Smooth muscle cell (in vitro differentiated cells): ENCODE measurements around the gene TUBA8. TPM values are rescaled to one million over a fixed set of nuclear protein-coding genes. Genes with fewer than 3 reads are reported as not detected.

ENCODE experiments used
- DNase-seq: peaks from one replicate; lab custom pipeline; 2025; ENCODE audit not compliant: unreplicated experiment; lab: John Stamatoyannopoulos, UW
- H2AFZ ChIP-seq: fragments of 200-600 bp; sonication (generic); 2 replicates; pipeline ENCODE4 v1.6.0; 2016; ENCODE audit warnings: antibody characterized with exemption, low read depth, mild to moderate bottlenecking
- H3F3A ChIP-seq: fragments of 200-600 bp; sonication (generic); 2 replicates; pipeline ENCODE4 v1.6.0; 2017; ENCODE audit warnings: antibody characterized with exemption, low read depth
- H3K27ac ChIP-seq: fragments of 200-600 bp; sonication (generic); 2 replicates; pipeline ENCODE4 v1.5.1; 2016; ENCODE audit warnings: low read depth, mild to moderate bottlenecking
- H3K27me3 ChIP-seq: fragments of 200-600 bp; sonication (generic); 2 replicates; pipeline ENCODE4 v1.6.1; 2016; ENCODE audit warnings: low read depth, mild to moderate bottlenecking
- H3K36me3 ChIP-seq: fragments of 200-600 bp; sonication (generic); 2 replicates; pipeline ENCODE4 v1.5.1; 2016; ENCODE audit warnings: low read depth
- H3K4me1 ChIP-seq: fragments of 200-600 bp; sonication (generic); 2 replicates; pipeline ENCODE4 v1.5.1; 2016; ENCODE audit warnings: low read depth
- H3K4me2 ChIP-seq: fragments of 200-600 bp; sonication (generic); 2 replicates; pipeline ENCODE4 v1.6.0; 2016; ENCODE audit warnings: mild to moderate bottlenecking
- H3K4me3 ChIP-seq: fragments of 200-600 bp; sonication (generic); 2 replicates; pipeline ENCODE4 v1.5.1; 2016; ENCODE audit warnings: mild to moderate bottlenecking
- H3K79me2 ChIP-seq: fragments of 200-600 bp; sonication (generic); 2 replicates; pipeline ENCODE4 v1.6.0; 2016; ENCODE audit warnings: low read depth, mild to moderate bottlenecking
- H3K9ac ChIP-seq: fragments of 200-600 bp; sonication (generic); 2 replicates; pipeline ENCODE4 v1.6.0; 2016; ENCODE audit warnings: low read depth
- H3K9me3 ChIP-seq: fragments of 200-600 bp; sonication (generic); replicated peaks from 2 replicates; pipeline ENCODE4 v1.5.1; 2016; ENCODE audit warnings: low read depth
- H4K20me1 ChIP-seq: fragments of 200-600 bp; sonication (generic); 2 replicates; pipeline ENCODE4 v1.6.0; 2016; ENCODE audit warnings: low read depth
- WGBS: methylation state at CpG from one replicate; pipeline ENCODE4 v1.1.7; 2016; ENCODE audit warnings: low lambda C conversion rate; 5-methylcytosine and 5-hydroxymethylcytosine counted together
- polyA plus RNA-seq: library from polyadenylated mRNA; unstranded; fragments of >200 nt; fragmentation: Nextera tagmentation; extraction: Ambion mirVana; gene quantifications from 2 replicates; pipeline ENCODE4 v1.2.1, GENCODE V29; 2016
- total RNA-seq: library from RNA; depleted of rRNA; stranded (reverse); fragments of >200 nt; gene quantifications from 2 replicates; pipeline ENCODE4 v1.2.3, GENCODE V29; 2014
- TF ChIP-seq, protein P1 (sequence below): fragments of 200-600 bp; sonication (generic); IDR thresholded peaks from 2 replicates; pipeline ENCODE4 v1.5.1; 2017; ENCODE audit warnings: borderline replicate concordance, mild to moderate bottlenecking, antibody characterized with exemption; ENCODE audit not compliant: insufficient read depth, poor library complexity, severe bottlenecking

Gene TUBA8
- total and polyA plus RNA-seq, 2 experiments from 2014 or later = 0.40 to 0.55 TPM

DNA sequence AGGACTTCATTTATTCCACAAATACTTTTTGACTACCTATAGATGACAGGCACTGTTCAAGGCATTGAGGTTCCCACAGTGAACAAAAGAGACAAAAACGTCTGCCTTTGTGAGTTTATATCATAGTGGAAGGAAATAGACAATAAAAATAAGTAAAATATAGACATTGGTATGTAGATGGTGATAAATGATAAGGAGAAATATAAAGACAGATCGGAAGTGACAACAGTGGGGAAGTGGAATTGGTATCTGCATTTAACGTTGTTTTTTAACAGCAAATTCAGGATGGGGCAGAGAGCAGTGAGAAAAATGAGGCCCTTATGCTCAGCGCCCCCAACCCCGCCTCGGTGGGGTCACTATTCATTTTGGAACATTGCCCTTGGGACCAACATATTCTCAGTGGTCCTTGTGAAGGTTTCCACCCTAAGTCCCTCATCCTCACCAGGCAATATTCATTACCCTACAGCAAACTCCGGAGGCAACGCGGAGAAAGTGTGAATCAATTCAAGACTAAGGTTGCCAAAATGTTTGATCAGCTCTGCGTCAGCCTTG, 33.4 kb upstream of the TUBA8 start:
- H3K4me1 ChIP-seq = peaks cover 12% of the 10 kb centered on the region
- peak overlapping the region; percentile 59 for H3K9ac ChIP-seq
- peaks cover 13% of the 10 kb centered on the region for H3K79me2 ChIP-seq
- no peaks in the 10 kb centered on the region for H3F3A ChIP-seq
- peak overlapping the region; percentile 97 for H3K4me2 ChIP-seq
- no peaks in the 10 kb centered on the region for H3K27me3 ChIP-seq
- H3K4me3 ChIP-seq = peak overlapping the region; percentile 66
- TF ChIP-seq, protein P1, sequence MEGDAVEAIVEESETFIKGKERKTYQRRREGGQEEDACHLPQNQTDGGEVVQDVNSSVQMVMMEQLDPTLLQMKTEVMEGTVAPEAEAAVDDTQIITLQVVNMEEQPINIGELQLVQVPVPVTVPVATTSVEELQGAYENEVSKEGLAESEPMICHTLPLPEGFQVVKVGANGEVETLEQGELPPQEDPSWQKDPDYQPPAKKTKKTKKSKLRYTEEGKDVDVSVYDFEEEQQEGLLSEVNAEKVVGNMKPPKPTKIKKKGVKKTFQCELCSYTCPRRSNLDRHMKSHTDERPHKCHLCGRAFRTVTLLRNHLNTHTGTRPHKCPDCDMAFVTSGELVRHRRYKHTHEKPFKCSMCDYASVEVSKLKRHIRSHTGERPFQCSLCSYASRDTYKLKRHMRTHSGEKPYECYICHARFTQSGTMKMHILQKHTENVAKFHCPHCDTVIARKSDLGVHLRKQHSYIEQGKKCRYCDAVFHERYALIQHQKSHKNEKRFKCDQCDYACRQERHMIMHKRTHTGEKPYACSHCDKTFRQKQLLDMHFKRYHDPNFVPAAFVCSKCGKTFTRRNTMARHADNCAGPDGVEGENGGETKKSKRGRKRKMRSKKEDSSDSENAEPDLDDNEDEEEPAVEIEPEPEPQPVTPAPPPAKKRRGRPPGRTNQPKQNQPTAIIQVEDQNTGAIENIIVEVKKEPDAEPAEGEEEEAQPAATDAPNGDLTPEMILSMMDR = no peak
- peak overlapping the region; percentile 87 for H2AFZ ChIP-seq
- 33% methylated on average over 10 of the region's 10 CpGs for WGBS
- no peak overlapping the region for H3K27ac ChIP-seq
- peaks cover 6% of the 10 kb centered on the region for H4K20me1 ChIP-seq
- DNase-seq = no peak
- H3K9me3 ChIP-seq = no peaks in the 10 kb centered on the region
- H3K36me3 ChIP-seq = peaks cover 4% of the 10 kb centered on the region

DNA sequence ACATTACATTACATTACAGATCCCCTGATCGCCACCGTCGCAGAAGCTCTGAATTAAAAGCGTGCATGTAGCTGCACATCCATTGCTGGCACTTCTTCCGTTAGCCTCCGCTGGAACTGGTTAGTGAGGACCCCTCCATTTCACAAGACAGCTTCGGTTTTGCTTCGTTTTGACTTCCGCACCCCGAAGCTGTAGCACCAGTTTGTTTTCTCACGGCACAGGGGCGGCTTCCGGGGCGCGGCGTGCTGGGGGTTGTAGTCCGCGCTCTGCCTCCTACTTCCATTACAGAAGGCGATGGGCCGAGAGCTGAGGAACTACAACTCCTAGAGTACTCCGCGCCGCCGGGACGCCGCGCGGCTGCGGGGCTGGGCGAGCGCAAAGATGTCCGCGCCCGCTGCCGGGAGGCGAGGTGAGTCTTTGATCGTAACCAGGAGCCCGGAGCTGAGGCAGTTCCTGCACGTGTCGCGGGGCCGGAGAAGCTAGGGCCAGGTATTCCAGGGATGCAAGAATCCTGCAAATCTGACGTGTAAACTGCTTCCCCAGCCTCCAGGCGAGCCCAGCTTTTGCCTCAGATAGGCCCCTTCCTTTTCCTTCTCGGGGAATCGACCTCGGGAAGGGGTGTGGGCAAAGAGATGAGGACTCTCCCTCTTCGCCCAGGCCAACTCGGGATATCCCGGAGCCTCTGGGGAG, 32.8 kb upstream of the TUBA8 start, which contains the start of gene PEX26:
Gene PEX26 (plus strand): TSS at position 352 of the 690 bp plus-strand sequence. CDS start 387 bp downstream, outside the sequence.
- Histone ChIP-seq H3K27me3 (no peaks in the 10 kb centered on the region), H3K27ac (no peak within 1 kb of the TSS), H3K4me3 (peak within 1 kb of the TSS; percentile 66), H3K4me1 (peaks cover 12% of the 10 kb centered on the region), H3K9me3 (no peaks in the 10 kb centered on the region), H3K36me3 (peaks cover 4% of the 10 kb centered on the region), H3K9ac (peak within 1 kb of the TSS; percentile 83), H3F3A (no peaks in the 10 kb centered on the region), H3K4me2 (peak within 1 kb of the TSS; percentile 97), H3K79me2 (peaks cover 13% of the 10 kb centered on the region), H4K20me1 (peaks cover 10% of the 10 kb centered on the region), H2AFZ (peak within 1 kb of the TSS; percentile 87)
- DNase-seq = peak; percentile 67
- TF ChIP-seq, protein P1 = no peak
- WGBS = under 1% methylated on average over 50 of the region's 50 CpGs

DNA sequence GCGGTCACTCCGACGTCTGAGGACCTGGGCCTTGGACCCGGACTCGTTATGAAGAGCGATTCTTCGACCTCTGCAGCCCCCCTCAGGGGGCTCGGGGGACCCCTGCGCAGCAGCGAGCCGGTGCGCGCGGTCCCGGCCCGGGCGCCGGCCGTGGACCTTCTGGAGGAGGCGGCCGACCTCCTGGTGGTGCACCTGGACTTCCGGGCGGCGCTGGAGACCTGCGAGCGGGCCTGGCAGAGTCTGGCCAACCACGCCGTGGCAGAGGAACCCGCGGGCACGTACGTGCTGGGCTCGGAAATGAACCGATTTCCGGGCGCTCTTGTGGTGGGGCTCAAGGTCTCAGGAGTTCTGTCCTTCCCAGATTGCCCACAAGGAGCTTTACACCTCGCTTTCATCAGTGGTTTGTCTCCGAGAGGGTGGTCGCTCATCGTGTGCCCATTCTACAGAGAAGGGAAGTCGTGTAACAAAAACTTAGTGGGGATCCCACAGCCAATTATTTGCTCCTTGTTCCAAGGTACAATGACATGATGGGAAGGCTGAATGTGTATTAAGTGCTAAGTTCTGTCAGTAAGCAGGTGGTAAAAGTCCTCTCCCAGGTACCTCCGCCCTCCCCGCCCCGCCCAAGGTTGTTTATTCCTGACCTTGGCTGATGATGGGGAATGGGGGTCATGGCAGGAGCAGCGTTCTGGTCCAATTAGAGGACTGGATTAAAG, 32.1 kb upstream of the TUBA8 start:
- Histone ChIP-seq H3K27ac (no peak overlapping the region), H3K9me3 (no peaks in the 10 kb centered on the region), H3K9ac (peak overlapping the region; percentile 83), H3K36me3 (peaks cover 4% of the 10 kb centered on the region), H3K4me3 (peak overlapping the region; percentile 66), H3F3A (no peaks in the 10 kb centered on the region), H3K4me1 (peaks cover 12% of the 10 kb centered on the region), H2AFZ (peak overlapping the region; percentile 87), H3K4me2 (peak overlapping the region; percentile 97), H4K20me1 (peaks cover 15% of the 10 kb centered on the region), H3K27me3 (no peaks in the 10 kb centered on the region), H3K79me2 (peaks cover 13% of the 10 kb centered on the region)
- WGBS = 12% methylated on average over 45 of the region's 45 CpGs
- DNase-seq = no peak
- TF ChIP-seq, protein P1 = no peak
